Esophagus (tissue), 2 donors: ENCODE data around the gene BTBD7. TPM values are rescaled to one million over a fixed set of nuclear protein-coding genes. Genes with fewer than 3 reads are reported as not detected.
A peak's percentile ranks its signal among the peaks of the same experiment; 100 is the strongest.

Source experiments
- H3K27ac ChIP-seq, 2 donors: one replicate each; pipeline ENCODE4 v1.5.1; 2013; ENCODE audit warnings: low read depth in 2 of 2, mild to moderate bottlenecking in 2 of 2, inconsistent platforms in 1 of 2, low read length in 1 of 2, moderate library complexity in 1 of 2
- H3K27me3 ChIP-seq, 2 donors: one replicate each; pipeline ENCODE4 v1.6.1; 2013; ENCODE audit warnings: low read length in 2 of 2, control low read depth in 1 of 2, mild to moderate bottlenecking in 1 of 2; ENCODE audit not compliant: insufficient read depth in 2 of 2, control insufficient read depth in 1 of 2
- H3K36me3 ChIP-seq, 2 donors: one replicate each; pipeline ENCODE4 v1.6.1; 2013; ENCODE audit warnings: low read length in 1 of 2; ENCODE audit not compliant: control insufficient read depth in 2 of 2, insufficient read depth in 2 of 2
- H3K4me1 ChIP-seq, 2 donors: one replicate each; pipeline ENCODE4 v1.6.1; 2013; ENCODE audit warnings: low read length in 1 of 2; ENCODE audit not compliant: control insufficient read depth in 2 of 2, insufficient read depth in 2 of 2
- H3K4me3 ChIP-seq, 2 donors: one replicate each; pipeline ENCODE4 v1.5.1; 2013; ENCODE audit warnings: low read length in 2 of 2, mild to moderate bottlenecking in 2 of 2, low read depth in 1 of 2, moderate library complexity in 1 of 2
- H3K9me3 ChIP-seq, 2 donors: one replicate each; pipeline ENCODE4 v1.6.1; 2013; ENCODE audit warnings: mild to moderate bottlenecking in 2 of 2, low read depth in 1 of 2, low read length in 1 of 2, moderate library complexity in 1 of 2; ENCODE audit not compliant: control insufficient read depth in 2 of 2, insufficient read depth in 1 of 2
- WGBS, 2 donors: extraction: QIAGEN DNeasy Blood & Tissue Kit; methylation state at CpG; one replicate each; pipeline ENCODE4 v1.1.7; 2013; 5-methylcytosine and 5-hydroxymethylcytosine counted together
- polyA plus RNA-seq, 2 donors: library from polyadenylated mRNA; stranded (reverse); fragments of 200-250 nt; gene quantifications; one replicate each; pipeline ENCODE4 v1.2.3, GENCODE V29; 2013
- donor health status: healthy with polysubstance abuse.
- donor health status: Bipolar disorder and iron deficiency.

Gene BTBD7
- polyA plus RNA-seq, 2 donors = 7.7 to 10.7 TPM

DNA sequence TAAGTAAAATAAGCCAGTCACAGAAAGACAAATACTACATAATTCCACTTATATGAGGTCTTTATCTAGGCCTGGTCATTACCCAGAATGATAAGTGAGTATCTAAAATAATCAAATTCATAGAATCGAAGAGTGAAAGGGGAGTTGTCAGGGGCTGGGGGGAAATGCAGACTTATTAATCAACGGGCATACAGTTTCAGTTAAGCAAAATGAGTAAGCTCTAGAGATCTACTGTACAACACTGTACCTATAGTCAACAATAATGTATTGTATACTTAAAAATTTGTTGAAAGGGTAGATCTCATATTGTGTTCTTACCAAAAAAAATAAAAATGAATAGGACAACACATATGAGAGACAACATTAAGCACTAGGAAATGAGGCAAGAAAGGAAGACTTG, 13.3 kb downstream of the BTBD7 start:
- 77 to 84% methylated on average over 2 of the region's 2 CpGs for WGBS, 2 donors
- peaks cover 0 to 3% of the 10 kb centered on the region in 2 donors for H3K4me1 ChIP-seq
- H3K27ac ChIP-seq = no peak overlapping the region
- no peaks in the 10 kb centered on the region for H3K36me3 ChIP-seq
- no peaks in the 10 kb centered on the region for H3K9me3 ChIP-seq
- H3K4me3 ChIP-seq = no peak overlapping the region
- H3K27me3 ChIP-seq = no peaks in the 10 kb centered on the region

- H3K27ac ChIP-seq = no peak overlapping the region
- H3K4me3 ChIP-seq = no peak overlapping the region
- H3K9me3 ChIP-seq = no peaks in the 10 kb centered on the region
- peaks cover 0 to 3% of the 10 kb centered on the region in 2 donors for H3K4me1 ChIP-seq
- 85 to 93% methylated on average over 5 of the region's 5 CpGs for WGBS, 2 donors
- no peaks in the 10 kb centered on the region for H3K27me3 ChIP-seq
- no peaks in the 10 kb centered on the region for H3K36me3 ChIP-seq
Observed at GRCh38 chr14:93318927-93319326, 13.9 kb downstream of the BTBD7 start.

- Histone ChIP-seq H3K27me3 (no peaks in the 10 kb centered on the region), H3K36me3 (no peaks in the 10 kb centered on the region), H3K9me3 (no peaks in the 10 kb centered on the region), H3K4me3 (no peak overlapping the region), H3K27ac (no peak overlapping the region), H3K4me1 (peaks cover 0 to 3% of the 10 kb centered on the region in 2 donors)
- WGBS, 2 donors = 57 to 64% methylated on average over 6 of the region's 6 CpGs
Observed at GRCh38 chr14:93317875-93318807, 14.7 kb downstream of the BTBD7 start.

DNA sequence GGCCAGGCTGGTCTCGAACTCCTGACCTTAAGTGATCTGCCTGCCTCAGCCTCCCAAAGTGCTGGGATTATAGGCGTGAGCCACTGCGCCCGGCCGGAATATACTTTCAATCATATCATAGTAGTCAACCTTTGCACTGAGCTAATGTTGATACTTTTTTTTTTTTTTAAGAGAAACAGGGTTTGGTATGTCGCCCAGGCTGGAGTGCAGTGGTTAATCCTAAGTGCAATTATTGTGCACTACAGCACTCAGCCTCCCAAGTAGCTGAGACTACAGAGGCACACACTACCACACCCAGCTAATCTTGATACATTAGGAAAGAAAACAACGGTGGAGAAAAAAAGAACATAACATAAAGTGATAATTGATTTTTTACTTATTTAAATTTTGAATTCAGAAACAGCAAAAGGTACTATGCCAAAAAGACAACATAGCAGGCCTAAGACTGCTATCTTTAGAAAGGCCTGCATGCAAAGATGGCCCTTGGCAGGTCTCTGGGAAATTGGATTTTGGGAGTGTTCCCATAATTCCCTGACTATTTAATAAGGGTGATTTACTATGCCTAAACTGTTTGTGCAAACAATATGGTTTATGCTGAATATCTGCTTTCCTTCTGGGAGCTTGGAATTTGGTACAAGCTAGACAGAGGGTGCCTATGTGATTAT, 15.5 kb downstream of the BTBD7 start:
- no peaks in the 10 kb centered on the region for H3K4me1 ChIP-seq
- 74 to 83% methylated on average over 7 of the region's 7 CpGs for WGBS, 2 donors
- no peak overlapping the region for H3K4me3 ChIP-seq
- no peaks in the 10 kb centered on the region for H3K36me3 ChIP-seq
- no peaks in the 10 kb centered on the region for H3K9me3 ChIP-seq
- no peaks in the 10 kb centered on the region for H3K27me3 ChIP-seq
- H3K27ac ChIP-seq = no peak overlapping the region

DNA sequence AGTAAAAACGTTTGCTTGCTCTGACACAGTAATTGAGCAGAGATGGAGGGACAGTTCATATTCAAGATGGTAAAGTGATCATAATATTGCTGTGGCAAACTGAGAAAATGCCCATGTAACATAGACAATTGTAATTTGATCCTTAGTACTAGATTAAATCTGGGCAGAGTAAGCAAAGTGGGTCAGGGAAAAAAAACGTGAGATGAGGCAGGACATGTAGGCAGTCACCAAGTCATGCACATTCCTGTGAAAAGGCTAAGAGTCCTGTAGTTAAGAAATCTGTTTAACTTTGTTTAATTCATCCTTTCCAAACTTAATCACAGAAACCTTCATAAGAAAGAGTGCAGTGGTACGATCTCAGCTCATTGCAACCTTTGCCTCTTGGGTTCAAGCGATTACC, 16.1 kb downstream of the BTBD7 start:
- H3K27me3 ChIP-seq = no peaks in the 10 kb centered on the region
- no peaks in the 10 kb centered on the region for H3K36me3 ChIP-seq
- no peaks in the 10 kb centered on the region for H3K9me3 ChIP-seq
- no peak overlapping the region for H3K27ac ChIP-seq
- H3K4me1 ChIP-seq = no peaks in the 10 kb centered on the region
- 76 to 78% methylated on average over 4 of the region's 4 CpGs for WGBS, 2 donors
- no peak overlapping the region for H3K4me3 ChIP-seq

GRCh38 chr14:93315575-93315974, 17.3 kb downstream of the BTBD7 start:
- no peaks in the 10 kb centered on the region for H3K27me3 ChIP-seq
- H3K4me1 ChIP-seq = no peaks in the 10 kb centered on the region
- H3K27ac ChIP-seq = no peak overlapping the region
- H3K36me3 ChIP-seq = no peaks in the 10 kb centered on the region
- no peaks in the 10 kb centered on the region for H3K9me3 ChIP-seq
- no peak overlapping the region for H3K4me3 ChIP-seq

- H3K36me3 ChIP-seq = no peaks in the 10 kb centered on the region
Observed at GRCh38 chr14:93311082-93311481, 21.8 kb downstream of the BTBD7 start.

DNA sequence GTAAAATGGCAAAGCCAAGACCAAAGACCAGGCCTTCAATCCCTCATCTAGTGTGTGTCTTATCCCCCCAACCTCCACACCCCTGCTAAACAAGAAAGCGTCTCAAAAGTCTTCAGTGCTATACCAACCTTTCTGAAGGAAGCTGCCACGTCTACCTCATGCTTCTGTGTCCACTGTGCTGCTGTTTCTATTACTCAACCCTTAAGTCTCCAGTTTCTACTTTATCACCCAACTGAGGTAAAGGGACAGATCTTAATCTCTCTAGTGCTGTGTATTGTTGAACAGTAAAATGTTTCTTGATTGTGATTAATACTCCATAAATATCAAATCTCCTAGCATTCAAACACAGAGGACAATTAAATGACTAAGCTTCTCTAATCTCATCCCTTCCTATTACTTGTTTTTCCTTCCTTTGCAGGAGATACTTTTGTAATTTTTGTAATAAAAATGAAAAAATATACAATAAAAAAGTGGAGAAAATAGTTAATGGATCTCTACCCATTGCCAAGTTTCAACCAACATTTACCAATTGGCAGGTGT, 23.3 kb downstream of the BTBD7 start:
- Histone ChIP-seq H3K27ac (peak overlapping the region in 1 of 2 donors; percentile 13), H3K36me3 (no peaks in the 10 kb centered on the region), H3K4me3 (no peak overlapping the region), H3K4me1 (no peaks in the 10 kb centered on the region), H3K27me3 (no peaks in the 10 kb centered on the region), H3K9me3 (no peaks in the 10 kb centered on the region)
- WGBS, 2 donors = 70 to 93% methylated on average over 2 of the region's 2 CpGs

More at GRCh38 chr14:93311082-93311481, 21.8 kb downstream of the BTBD7 start:
- no peak overlapping the region for H3K27ac ChIP-seq
- H3K4me1 ChIP-seq = no peaks in the 10 kb centered on the region
- H3K27me3 ChIP-seq = no peaks in the 10 kb centered on the region
- 42 to 47% methylated on average over 1 of the region's 1 CpG for WGBS, 2 donors
- no peaks in the 10 kb centered on the region for H3K9me3 ChIP-seq
- no peak overlapping the region for H3K4me3 ChIP-seq

- 86 to 88% methylated on average over 2 of the region's 2 CpGs for WGBS, 2 donors
- Histone ChIP-seq H3K36me3 (no peaks in the 10 kb centered on the region), H3K27ac (no peak overlapping the region), H3K27me3 (no peaks in the 10 kb centered on the region), H3K4me3 (no peak overlapping the region), H3K9me3 (no peaks in the 10 kb centered on the region), H3K4me1 (no peaks in the 10 kb centered on the region)
Observed at GRCh38 chr14:93308686-93309345, 24.0 kb downstream of the BTBD7 start.
